Hematopoietic multipotent progenitor cell (in vitro differentiated cells): ENCODE data around the gene SFTA2. TPM values are rescaled to one million over a fixed set of nuclear protein-coding genes. Genes with fewer than 3 reads are reported as not detected.
"Not testable (repeated sequence)": the region's sequence is repeated elsewhere in the genome, so short reads cannot be mapped to it uniquely, and the experiment has no call there.

ENCODE experiments used
- DNase-seq, 3 donors: peaks; one replicate each; pipeline ENCODE4 v3.0.0-alpha.2; 2011 to 2015; ENCODE audit warnings: low read depth in 2 of 3, low spot score in 2 of 3
- total RNA-seq: library from RNA; depleted of rRNA; stranded (reverse); fragments of >200 nt; gene quantifications from one replicate; pipeline ENCODE4 v1.2.3, GENCODE V29; 2012

The SFTA2 gene
- total RNA-seq, 1 donor = not detected

GRCh38 chr6:30944051-30944450 lies 12.1 kb upstream of the SFTA2 start:
- no peak for DNase-seq

- peak in 2 of 3 donors; percentile 18 to 27 for DNase-seq
Measured at GRCh38 chr6:30942338-30943060, 10.5 kb upstream of the SFTA2 start.

- DNase-seq = no peak
Measured at GRCh38 chr6:30940361-30940986, 8.5 kb upstream of the SFTA2 start, which contains the start of gene MUCL3. Gene MUCL3, plus strand, starts transcription at chr6:30940973. Its CDS starts 27 bp downstream, at chr6:30941000.

- DNase-seq = no peak
Measured at GRCh38 chr6:30939473-30939872, 7.5 kb upstream of the SFTA2 start.

- no peak for DNase-seq
Measured at GRCh38 chr6:30938730-30939129, 6.8 kb upstream of the SFTA2 start.

DNA sequence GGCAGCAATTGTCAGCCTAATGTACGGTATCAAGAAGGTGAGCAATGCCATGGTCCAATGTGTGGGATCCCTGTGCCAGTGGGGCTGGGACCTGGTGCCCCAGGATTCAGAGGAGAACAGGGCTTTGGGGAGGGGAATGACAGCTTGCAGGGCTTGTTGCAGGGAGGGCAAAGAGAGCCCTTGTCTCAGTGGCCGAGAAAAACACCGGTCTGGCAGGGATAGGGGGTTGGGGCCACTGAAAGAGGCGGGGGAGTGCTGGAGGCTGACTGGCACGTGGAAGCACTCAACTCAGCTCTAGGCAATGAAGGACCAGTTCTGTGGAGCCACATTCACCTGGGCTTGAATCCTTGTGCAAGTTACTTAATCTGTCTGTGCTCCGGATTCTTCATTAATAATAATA lies 5.3 kb upstream of the SFTA2 start:
- no peak for DNase-seq

- no peak for DNase-seq
Measured at GRCh38 chr6:30935018-30935417, 3.0 kb upstream of the SFTA2 start.

DNA sequence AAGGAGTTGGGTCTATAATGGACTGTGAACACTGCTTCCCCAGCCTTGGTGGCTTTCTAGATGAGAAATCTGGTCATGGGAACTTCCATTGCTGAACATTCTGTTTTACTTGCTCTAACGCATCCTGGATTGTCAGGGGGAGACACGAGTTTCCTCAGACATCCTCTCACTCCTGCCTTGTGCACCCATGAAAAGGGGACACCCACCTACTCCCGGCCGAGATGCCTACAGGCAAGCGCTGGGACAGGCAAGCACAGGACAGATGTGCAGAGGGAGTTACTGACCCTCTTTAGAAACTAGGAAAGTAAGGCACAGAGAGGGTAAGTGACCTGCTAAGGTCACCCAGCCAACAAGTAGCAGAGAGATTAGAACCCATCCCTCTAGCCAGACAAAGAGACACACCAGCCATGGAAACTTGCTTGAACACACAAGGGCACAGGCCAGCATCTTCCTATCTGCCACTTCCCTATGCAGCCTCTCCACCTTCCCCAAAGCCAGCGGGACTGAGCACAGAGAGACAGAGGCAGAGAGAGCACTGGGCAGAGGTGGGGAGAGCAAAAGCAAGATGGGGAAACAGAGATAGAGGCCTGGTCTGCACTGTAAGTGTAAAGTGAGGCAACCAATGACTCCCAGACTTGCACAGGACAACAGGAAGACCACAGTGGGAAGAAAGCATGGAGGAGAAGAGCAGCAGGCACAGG lies 845 bp upstream of the SFTA2 start:
- no peak for DNase-seq

DNA sequence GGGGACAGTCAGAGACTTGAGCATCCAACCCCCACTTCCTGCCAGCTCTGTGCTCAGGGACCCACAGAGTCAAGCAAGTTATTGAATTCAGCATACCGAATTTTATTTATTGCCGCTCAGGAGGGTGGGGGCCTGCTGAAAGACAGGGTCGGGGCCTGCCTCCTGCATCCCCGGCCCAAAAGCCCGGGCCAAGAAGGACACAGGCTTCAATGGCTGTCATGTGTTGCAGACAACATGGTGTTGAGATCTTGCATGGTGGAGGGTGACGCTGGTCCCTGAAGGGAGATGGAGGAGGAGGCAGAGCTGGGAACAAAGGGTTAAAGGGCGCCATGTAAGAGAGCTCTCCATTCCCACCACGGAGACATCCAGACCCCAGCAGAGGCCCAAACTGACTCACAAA lies 698 bp downstream of the SFTA2 start:
- DNase-seq = no peak

DNA sequence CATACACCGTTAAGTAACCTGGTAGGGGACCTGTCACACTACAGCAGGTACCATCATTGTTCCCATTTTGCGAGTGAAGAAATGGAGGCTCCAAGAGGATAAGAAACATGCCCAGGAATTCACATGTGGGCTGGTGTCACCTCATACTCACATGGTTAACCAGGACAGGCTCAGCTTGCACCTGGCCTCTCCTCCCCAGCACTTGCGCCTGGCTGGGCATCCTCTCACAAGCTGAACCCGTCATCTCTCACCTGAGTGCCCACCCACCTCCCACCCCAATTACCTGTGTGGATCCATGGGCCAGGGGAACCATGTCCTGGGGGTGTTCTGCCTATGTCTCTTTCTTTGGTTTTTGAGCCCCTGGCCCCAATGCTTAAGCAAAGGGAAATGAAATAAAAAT lies 1.5 kb downstream of the SFTA2 start:
- DNase-seq = no peak

DNA sequence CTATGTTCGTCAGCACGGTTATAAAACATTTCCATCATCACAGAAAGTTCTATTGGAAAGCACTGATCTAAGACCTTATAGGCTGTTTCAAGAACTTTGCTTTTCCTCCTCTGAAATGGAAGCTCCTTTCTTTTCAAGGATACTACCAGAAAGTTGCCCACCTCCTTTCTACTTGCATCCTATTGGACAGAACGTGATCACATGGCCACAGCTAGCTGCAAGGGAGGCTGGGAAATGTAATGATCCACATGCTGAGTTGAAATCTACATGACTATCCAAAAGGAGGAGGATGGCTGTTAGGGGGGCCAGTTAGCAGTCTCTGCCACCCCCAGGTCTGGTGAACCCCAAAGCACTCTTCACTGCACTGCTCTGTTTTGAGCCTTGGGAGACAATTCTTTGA lies 3.3 kb downstream of the SFTA2 start:
- DNase-seq = no peak

- not testable (repeated sequence) for DNase-seq
Measured at GRCh38 chr6:30927080-30927479, 4.9 kb downstream of the SFTA2 start.

GRCh38 chr6:30926644-30927043 lies 5.3 kb downstream of the SFTA2 start:
- no peak for DNase-seq

GRCh38 chr6:30924040-30924627 lies 7.8 kb downstream of the SFTA2 start:
- not testable (repeated sequence) for DNase-seq

- no peak for DNase-seq
Measured at GRCh38 chr6:30922447-30922852, 9.5 kb downstream of the SFTA2 start.

DNA sequence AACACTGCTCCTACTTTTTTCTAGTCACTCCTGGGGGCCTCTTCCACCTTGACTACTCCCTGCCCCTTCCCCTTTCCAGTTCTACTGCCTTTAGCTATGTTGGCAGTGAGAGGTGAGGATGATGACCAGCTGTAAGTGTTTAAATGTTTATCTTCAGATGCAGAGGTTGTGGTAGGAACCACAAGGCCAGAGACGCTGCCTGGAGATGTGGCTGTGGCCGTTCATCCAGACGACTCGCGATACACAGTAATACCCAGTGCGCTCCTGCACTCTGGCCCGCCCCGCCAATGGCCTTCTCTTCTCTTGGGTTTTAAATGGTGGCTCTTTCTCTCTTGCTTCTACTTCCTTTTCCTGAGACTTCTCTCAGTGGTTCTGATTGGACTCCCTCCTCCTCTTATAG lies 13.3 kb downstream of the SFTA2 start:
- peak in 1 of 3 donors; percentile 77 for DNase-seq

- no peak for DNase-seq
Measured at GRCh38 chr6:30917487-30917886, 14.5 kb downstream of the SFTA2 start.

GRCh38 chr6:30917041-30917440 lies 14.9 kb downstream of the SFTA2 start:
- DNase-seq = no peak

- peak in 2 of 3 donors; percentile 59 to 76 for DNase-seq
Measured at GRCh38 chr6:30915591-30915946, 16.4 kb downstream of the SFTA2 start.

GRCh38 chr6:30914854-30915590 lies 16.9 kb downstream of the SFTA2 start:
- DNase-seq = peak in 1 of 3 donors; percentile 7
